Cardiac muscle cell (in vitro differentiated cells and primary cell): ENCODE data around the gene CENPA. TPM values are rescaled to one million over a fixed set of nuclear protein-coding genes. Genes with fewer than 3 reads are reported as not detected.

Experiments used
- DNase-seq, 2 donors: peaks; one replicate each; pipeline versions ENCODE4 v3.0.0 to v3.0.0-alpha.2; 2010 to 2017; ENCODE audit warnings: low read depth in 1 of 2, low spot score in 1 of 2
- H3K27ac ChIP-seq: fragments of 200-600 bp; sonication (generic); 2 replicates; pipeline ENCODE4 v1.5.1; 2016
- H3K27me3 ChIP-seq: fragments of 200-600 bp; sonication (generic); 2 replicates; pipeline ENCODE4 v1.6.0; 2016; ENCODE audit warnings: control low read depth
- H3K36me3 ChIP-seq: fragments of 200-600 bp; sonication (generic); 2 replicates; pipeline ENCODE4 v1.5.1; 2016; ENCODE audit warnings: control low read depth
- H3K4me1 ChIP-seq: fragments of 200-600 bp; sonication (generic); 2 replicates; pipeline ENCODE4 v1.8.1; 2017; ENCODE audit warnings: low read depth, mild to moderate bottlenecking, mixed run types
- H3K4me3 ChIP-seq: fragments of 200-600 bp; sonication (generic); 2 replicates; pipeline ENCODE4 v1.5.1; 2016; ENCODE audit warnings: mild to moderate bottlenecking
- H3K9me3 ChIP-seq: fragments of 200-600 bp; sonication (generic); 2 replicates; pipeline ENCODE4 v1.5.1; 2017; ENCODE audit warnings: low read depth, mild to moderate bottlenecking, control low read depth
- CTCF ChIP-seq: IDR thresholded peaks from 2 replicates; pipeline ENCODE4 v1.5.1; 2012; ENCODE audit warnings: low read depth, mild to moderate bottlenecking, low read length
- polyA plus RNA-seq: library from polyadenylated mRNA; unstranded; fragments of >200 nt; fragmentation: Nextera tagmentation; extraction: Ambion mirVana; gene quantifications from 2 replicates; pipeline ENCODE4 v1.2.1, GENCODE V29; 2016
- total RNA-seq: library from RNA; depleted of rRNA; stranded (reverse); fragments of >200 nt; gene quantifications from 2 replicates; pipeline ENCODE4 v1.2.3, GENCODE V29; 2016

CENPA gene
- total and polyA plus RNA-seq, 2 experiments from 2014 or later, result 5.1 to 18.6 TPM

- H3K27me3 ChIP-seq, result no peaks in the 10 kb centered on the region
- DNase-seq, result no peak
- H3K9me3 ChIP-seq, result no peaks in the 10 kb centered on the region
- no peaks in the 10 kb centered on the region for H3K36me3 ChIP-seq
- H3K27ac ChIP-seq, result no peak overlapping the region
- H3K4me1 ChIP-seq, result peaks cover 4% of the 10 kb centered on the region
- TF ChIP-seq CTCF, result no peak
- no peak overlapping the region for H3K4me3 ChIP-seq
These were observed 17.1 kb upstream of the CENPA start for GRCh38 chr2:26768759-26769088.

- TF ChIP-seq CTCF, result no peak
- no peaks in the 10 kb centered on the region for H3K36me3 ChIP-seq
- peaks cover 4% of the 10 kb centered on the region for H3K4me1 ChIP-seq
- H3K27ac ChIP-seq, result no peak overlapping the region
- H3K4me3 ChIP-seq, result no peak overlapping the region
- DNase-seq, result peak in 1 of 2 donors; percentile 71
- no peaks in the 10 kb centered on the region for H3K9me3 ChIP-seq
- H3K27me3 ChIP-seq, result no peaks in the 10 kb centered on the region
These were observed 16.6 kb upstream of the CENPA start for GRCh38 chr2:26769089-26769761.

- peak in 1 of 2 donors; percentile 94 for DNase-seq
- Histone ChIP-seq H3K27ac (no peak overlapping the region), H3K9me3 (no peaks in the 10 kb centered on the region), H3K4me3 (no peak overlapping the region), H3K27me3 (no peaks in the 10 kb centered on the region), H3K4me1 (no peaks in the 10 kb centered on the region), H3K36me3 (peaks cover 2% of the 10 kb centered on the region)
- TF ChIP-seq CTCF, result peak; percentile 48
These were observed 14.8 kb upstream of the CENPA start for GRCh38 chr2:26770986-26771586.

- Histone ChIP-seq H3K4me1 (no peaks in the 10 kb centered on the region), H3K4me3 (no peak overlapping the region), H3K27me3 (no peaks in the 10 kb centered on the region), H3K36me3 (peaks cover 2% of the 10 kb centered on the region), H3K9me3 (no peaks in the 10 kb centered on the region), H3K27ac (no peak overlapping the region)
- peak in 1 of 2 donors; percentile 85 for DNase-seq
- no peak for TF ChIP-seq CTCF
These were observed 13.5 kb upstream of the CENPA start for GRCh38 chr2:26772064-26773001.

DNA sequence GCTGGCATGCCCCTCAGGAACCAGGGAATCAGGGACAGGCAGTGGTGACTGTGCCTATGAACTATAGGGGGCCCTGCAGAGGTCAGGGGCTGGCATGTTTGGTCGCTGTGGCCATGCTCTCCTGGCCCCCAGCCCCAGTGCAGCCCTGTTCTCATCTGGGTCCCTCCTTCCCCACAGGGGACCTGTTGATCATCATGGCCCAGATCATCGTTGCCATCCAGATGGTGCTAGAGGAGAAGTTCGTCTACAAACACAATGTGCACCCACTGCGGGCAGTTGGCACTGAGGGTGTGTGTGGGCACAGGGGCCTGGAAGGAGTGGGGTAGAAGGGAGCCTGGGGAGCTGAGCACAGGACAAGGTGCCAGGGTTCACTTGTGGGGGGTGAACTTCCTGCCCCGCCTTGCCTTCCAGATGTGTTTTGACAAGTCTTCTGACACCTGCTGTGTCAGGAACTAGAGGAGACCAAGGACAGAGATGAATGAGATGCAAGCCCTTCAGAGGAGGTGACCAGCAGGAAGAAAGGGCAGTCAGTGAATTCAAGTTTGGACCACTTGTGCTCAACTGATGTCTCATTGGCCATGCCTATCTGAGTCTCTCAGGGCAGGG lies 9.6 kb upstream of the CENPA start:
- H3K9me3 ChIP-seq, result no peaks in the 10 kb centered on the region
- no peak overlapping the region for H3K4me3 ChIP-seq
- no peaks in the 10 kb centered on the region for H3K4me1 ChIP-seq
- H3K36me3 ChIP-seq, result peaks cover 8% of the 10 kb centered on the region
- no peak for TF ChIP-seq CTCF
- H3K27ac ChIP-seq, result no peak overlapping the region
- H3K27me3 ChIP-seq, result no peaks in the 10 kb centered on the region
- no peak for DNase-seq
